GM19239 (cell line): Measurements from ENCODE around the gene ARID5B.
A peak's percentile ranks its signal among the peaks of the same experiment; 100 is the strongest.

Experiments used
- DNase-seq: peaks from one replicate; pipeline ENCODE4 v3.0.0; 2011; ENCODE audit warnings: low spot score; ENCODE audit not compliant: insufficient read length
- FAIRE-seq: peaks from 2 replicates; lab custom pipeline; 2011; peaks lifted over from hg19 to GRCh38; lab: Jason Lieb, UNC

Gene ARID5B

GRCh38 chr10:62081341-62082270, 180.1 kb downstream of the ARID5B start:
- no peak for FAIRE-seq
- no peak for DNase-seq

GRCh38 chr10:62082271-62082656, 180.8 kb downstream of the ARID5B start:
- FAIRE-seq (peak; percentile 48), DNase-seq (no peak)

GRCh38 chr10:62082729-62083411, 181.4 kb downstream of the ARID5B start:
- no peak for DNase-seq
- FAIRE-seq = peak; percentile 71

GRCh38 chr10:62083412-62084267, 182.1 kb downstream of the ARID5B start:
- DNase-seq (no peak), FAIRE-seq (no peak)

GRCh38 chr10:62084451-62084850, 183.0 kb downstream of the ARID5B start:
- DNase-seq (no peak), FAIRE-seq (no peak)

GRCh38 chr10:62085404-62085803, 183.9 kb downstream of the ARID5B start:
- no peak for DNase-seq
- FAIRE-seq = no peak

GRCh38 chr10:62085821-62086220, 184.3 kb downstream of the ARID5B start:
- no peak for FAIRE-seq

GRCh38 chr10:62087329-62087728, 185.8 kb downstream of the ARID5B start:
- no peak for DNase-seq
- no peak for FAIRE-seq

More at GRCh38 chr10:62085821-62086220, 184.3 kb downstream of the ARID5B start:
- DNase-seq = no peak

GRCh38 chr10:62088786-62089185, 187.3 kb downstream of the ARID5B start:
- no peak for DNase-seq
- FAIRE-seq = no peak

- no peak for DNase-seq
- FAIRE-seq = no peak
Observed at GRCh38 chr10:62092301-62093030, 191.0 kb downstream of the ARID5B start.

- no peak for DNase-seq
- FAIRE-seq = no peak
Observed at GRCh38 chr10:62093863-62094291, 192.4 kb downstream of the ARID5B start.

GRCh38 chr10:62095181-62096122, 194.0 kb downstream of the ARID5B start:
- DNase-seq (no peak), FAIRE-seq (no peak)

GRCh38 chr10:62096256-62096933, 194.9 kb downstream of the ARID5B start:
- DNase-seq (no peak), FAIRE-seq (no peak)

- DNase-seq = no peak
- FAIRE-seq = no peak
Observed at GRCh38 chr10:62098278-62099121, 197.0 kb downstream of the ARID5B start.

GRCh38 chr10:62099299-62099698, 197.8 kb downstream of the ARID5B start:
- no peak for FAIRE-seq
- DNase-seq = no peak

GRCh38 chr10:62103857-62104256, 202.4 kb downstream of the ARID5B start:
- DNase-seq = no peak
- FAIRE-seq = no peak

GRCh38 chr10:62106929-62107519, 205.5 kb downstream of the ARID5B start:
- FAIRE-seq (peak; percentile 47), DNase-seq (no peak)
